GM21528 (cell line): ENCODE data around the gene CALML5.

Experiments used
- ATAC-seq: cut with Tn5 transposase; IDR thresholded peaks from one replicate; pipeline ENCODE4 v1.9.1; 2021; ENCODE audit warnings: mild to moderate bottlenecking, moderate library complexity; ENCODE audit not compliant: unreplicated experiment, low FRiP score

The CALML5 gene

DNA sequence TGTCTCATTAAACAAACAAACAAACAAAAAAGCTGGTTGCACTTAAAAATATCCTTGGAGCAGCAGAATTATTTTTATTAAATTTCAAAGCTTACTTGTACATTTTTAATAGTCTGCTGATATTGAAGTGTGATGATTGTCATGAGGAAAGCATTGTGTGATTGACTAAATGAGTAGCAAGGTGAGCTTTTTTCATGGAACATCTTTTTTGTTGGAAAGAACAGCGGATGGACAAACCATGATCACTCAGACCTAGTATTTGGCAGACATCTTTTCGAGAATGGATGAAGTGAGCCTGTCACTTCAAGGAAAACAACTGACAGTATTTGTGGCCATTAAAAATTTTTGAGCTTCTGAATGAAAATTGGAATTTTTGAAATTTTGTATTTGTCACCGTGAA, 19.7 kb upstream of the CALML5 start:
- no peak for ATAC-seq

DNA sequence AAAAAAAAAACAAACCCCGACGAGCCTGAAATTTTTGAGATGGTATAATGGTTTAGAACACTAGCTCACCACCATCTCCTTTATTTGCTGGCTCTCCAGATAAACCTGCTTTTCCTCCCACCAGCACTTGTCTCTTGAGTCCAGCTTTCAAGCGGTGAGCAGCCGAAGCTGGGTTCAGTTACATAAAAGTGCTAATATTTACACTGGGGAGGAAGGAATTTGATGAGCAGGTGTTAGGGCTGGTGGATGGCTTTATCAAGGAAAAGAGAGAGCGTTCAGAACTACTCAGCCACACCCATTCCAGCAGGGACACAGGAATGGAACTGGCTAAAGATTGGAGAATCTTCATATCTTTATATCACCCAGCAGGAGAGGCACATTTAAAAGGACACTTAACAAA, 18.8 kb upstream of the CALML5 start:
- ATAC-seq: no peak

DNA sequence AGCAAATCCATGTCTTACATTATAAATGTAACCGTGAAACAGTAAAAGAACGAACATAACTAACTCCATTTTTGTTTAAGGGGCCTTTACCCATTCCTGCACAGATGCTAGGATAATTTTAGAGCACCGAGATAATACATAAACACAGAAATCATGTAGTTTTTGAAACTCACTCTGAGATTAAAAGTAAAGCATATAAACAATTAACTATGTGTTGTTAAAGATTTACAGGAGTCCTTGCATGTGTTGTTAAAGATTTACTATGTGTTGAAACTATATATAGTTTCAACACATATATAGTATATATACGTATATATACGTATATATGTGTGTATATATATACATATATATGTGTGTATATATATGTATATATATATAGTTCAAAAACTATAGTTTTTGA, 18.2 kb upstream of the CALML5 start:
- no peak for ATAC-seq

DNA sequence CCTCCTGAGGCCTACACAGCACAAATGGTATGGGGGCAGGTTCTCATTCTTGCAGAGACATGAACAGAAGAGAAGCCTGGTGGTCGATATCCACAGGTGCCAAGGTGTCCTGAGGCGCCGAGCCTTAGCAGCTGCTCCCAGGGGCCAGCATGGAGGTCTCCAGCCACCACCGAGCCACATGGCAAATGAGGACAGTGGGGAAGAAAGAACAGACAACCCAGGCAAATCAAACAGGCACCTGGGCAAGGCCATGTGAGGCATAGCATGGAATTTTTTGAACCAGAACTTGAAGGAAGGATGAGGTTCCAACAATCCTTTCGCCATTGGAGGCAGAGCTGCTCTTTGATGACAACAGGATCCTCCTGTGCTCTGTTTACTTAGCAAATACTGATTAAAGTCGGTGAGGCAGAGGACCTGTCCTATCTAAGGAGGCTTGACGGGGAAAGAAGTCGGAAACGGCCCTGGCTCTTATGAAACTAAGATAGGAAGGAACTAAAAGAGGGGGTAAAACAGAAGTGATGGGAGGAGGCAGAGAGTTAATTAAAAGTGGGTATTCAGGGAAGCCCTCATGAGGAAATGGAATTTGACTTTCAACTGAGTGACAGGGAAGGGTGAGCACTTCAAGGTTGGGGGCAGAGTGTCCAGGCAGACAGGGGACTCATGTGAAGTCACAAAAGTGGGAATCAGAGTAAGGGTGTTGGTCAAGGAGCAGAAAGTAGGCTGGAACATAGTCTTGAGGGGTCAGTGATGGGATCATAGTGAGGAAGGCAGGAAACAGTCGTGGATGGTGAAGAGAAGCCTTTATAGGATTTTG, 16.8 kb upstream of the CALML5 start:
- no peak for ATAC-seq

DNA sequence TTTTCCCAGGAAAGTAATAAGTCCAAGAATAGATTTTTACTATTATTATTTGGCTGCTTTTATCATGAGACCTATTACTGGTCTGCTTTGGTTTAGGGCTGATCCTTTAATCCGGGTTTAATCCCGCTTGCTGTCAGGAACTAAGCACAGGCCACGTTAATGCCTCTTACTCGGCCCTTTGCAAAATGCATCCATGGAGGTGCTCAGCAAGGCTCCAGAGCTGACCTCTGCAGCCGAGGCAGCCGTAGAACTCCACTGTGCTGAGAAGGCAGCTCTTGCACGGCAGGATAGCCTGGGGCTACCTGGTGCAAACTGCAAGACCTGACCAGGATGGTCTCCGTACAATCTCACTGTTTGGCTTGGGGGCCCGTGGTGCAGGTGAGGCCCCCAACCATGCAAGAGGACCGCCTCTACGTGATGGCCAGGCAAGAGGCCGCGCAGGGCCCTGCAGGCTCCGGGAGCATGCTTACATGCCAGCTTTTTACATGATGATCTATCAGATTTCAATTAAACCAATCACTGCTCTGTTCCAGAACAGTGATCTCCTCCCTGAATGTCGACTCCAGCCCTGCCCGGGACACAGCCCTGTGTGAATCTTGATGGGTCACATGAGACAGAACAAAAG, 15.0 kb upstream of the CALML5 start:
- ATAC-seq: no peak

DNA sequence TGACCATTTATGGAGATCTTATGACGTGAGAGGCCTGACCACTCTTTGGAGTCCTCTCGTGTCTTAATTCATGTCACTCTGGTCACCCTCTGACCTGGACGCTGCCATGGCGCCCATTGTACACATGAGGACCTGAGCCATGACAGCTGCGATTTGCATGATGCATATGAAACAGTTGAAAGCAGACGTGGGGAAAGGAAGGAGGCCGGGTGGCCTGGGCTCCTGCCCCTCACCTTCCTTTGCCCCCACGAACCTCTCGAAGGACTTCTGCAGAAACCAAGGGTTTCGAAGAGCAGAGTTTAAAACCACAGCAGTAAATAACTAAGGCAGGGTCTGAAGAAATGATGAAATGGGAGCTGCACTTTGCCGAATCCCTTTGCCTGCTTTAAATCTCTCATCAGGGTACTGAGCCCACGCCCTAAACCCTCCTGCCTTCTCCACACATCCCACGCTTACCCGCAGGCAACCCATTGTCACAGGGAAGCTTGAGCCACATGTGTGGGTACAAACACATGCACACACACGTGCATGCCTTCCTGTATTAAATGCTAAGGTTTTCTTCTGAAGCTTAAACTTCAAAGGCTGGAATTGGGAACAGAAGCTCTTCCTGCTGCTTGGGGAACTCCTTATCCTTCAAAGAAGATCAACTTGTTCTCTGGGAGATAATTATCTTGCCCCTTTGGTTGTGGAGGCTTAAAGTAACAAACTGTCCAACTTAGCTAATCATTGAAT, 13.7 kb upstream of the CALML5 start:
- ATAC-seq: no peak

DNA sequence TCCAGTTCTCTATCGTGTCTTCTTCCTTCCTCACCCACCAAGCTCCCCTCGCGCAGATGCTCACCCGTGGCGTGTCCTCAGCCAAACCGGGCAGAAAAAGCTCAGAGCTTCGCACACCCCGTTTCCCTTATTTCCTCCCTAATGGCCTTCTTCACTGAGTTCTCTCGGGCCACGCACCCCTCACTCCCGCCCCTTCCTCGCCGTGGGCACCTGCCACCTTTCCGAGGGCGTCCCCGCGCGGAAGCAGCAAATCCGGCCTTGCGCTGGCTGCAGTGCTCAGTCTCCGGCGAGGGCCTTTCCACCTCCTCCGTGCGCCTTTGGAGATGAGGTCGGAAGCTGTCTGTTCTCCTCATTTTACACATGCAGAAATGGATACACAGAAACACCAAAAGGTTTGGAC, 13.0 kb upstream of the CALML5 start:
- no peak for ATAC-seq

DNA sequence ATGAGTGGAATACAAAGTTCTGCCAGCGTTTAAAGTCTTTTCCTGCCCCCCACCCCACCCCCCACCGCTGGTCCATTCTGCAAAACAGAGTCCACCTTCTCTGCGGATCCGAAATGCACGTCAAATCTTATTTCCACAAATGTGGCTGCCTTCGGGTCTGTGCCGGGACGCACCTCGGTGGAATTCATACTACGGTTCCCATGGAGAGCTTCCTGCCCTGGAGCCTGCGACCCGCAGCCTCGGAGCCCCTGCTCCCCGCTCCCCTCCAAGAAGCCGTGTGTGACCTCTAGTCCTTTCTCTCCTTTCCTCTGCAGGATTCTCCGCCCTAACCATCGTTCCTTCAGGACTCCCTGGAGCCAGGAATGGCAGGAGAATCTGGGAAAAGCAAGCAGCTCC, 12.5 kb upstream of the CALML5 start:
- no peak for ATAC-seq

DNA sequence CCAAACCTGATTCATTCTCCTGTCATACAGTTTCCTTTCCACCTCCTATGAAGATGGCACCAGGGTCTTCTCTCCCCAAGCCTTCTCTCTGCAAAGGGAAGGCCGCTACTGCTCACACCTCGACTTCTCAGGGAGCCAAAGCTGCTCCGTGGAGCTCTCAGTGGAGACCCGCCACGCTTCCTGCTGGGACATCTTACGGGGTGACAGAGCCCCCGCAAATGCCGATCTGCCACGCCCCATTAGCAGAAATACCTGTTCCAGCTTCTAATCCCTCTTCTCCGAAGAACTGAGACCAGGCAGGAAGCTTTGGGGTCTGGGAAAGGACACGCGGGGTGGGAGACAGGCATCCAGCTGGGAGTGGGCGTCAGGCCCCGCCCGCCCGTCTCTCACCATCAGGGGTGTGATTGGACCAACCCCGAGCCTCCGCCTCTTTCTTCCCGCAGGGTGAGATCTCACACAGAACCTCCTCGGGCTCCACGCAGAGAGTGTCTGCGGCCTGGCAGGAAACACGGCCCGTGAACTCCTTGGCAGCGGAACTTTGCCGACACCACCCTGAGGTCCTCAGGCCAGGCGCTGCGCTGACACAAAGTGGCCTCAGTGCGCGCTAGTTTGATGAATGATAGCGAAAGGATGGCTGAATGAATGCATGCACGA, 12.0 kb upstream of the CALML5 start:
- ATAC-seq: no peak

DNA sequence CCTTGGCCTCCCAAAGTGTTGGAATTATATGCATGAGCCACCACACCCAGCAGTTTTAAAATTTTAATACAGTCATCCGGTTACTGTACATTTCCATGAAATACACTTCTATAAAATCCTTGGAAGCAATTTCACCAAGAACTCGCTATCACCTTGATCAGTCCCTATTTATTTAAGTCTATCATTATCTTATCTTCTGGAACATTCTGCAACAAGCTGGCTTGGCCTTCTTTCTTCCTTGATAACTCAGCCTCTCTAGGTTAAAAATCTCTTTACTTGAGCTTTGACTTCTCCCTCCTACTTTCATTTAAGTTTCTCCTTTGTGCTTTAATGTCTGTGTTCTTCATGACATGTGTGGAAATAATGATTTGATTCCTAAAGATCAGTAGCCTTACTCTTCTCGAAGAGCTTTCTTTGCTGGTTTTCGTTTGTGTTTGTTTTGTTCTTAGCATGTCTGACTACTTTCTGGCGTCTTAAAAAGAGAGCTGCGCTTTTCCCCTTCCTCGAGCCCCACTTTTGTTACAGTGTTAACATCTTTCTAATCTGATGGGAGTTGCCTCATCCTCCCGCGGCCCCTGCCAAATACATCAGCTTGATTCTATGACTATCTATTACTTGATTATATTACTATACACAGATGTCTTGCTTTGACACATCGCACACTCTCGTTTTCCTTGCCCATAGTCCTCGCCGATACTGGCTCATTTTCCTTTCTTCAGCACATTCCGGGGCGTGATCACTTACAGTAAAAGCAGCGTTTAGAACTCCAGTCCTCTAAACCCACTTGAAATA, 11.1 kb upstream of the CALML5 start:
- no peak for ATAC-seq

DNA sequence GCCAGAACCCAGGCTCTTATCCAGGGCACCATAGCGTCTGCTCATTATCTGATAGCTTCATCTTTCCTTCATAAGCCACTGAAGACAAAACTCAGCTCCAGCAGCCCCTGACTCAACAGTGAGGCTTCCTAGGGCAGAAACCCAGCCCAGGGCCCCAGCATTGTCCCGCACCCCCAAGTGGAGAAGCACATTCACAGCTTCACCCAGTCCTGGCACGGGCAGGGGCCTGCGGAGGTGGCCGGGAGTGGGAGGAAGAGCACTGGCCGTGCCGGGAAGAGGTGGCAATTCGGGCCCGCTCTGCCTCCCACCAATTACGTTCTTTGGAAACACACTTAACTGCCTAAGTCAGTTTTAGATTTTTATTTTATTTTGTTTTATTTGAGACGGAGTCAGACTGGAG, 10.3 kb upstream of the CALML5 start:
- ATAC-seq: no peak

DNA sequence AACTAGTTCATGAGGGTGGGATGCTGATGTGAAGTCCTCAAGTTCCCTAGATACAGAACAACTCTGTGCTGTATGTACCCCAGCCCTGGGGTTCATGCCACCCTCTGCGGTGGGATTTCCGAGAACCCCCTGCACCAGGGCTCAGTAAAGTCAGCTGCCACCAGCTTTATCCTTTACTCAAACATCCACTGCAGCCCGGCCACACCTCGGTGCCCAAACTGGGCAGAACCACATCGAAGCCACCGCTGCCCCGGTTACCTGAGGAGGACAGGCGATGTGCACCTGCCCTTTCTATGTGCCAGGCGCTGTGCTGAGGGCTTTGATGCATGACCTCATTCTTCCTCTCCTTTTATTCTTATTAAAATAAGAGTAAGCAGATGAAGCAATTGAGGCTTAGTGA, 9.9 kb upstream of the CALML5 start:
- no peak for ATAC-seq

DNA sequence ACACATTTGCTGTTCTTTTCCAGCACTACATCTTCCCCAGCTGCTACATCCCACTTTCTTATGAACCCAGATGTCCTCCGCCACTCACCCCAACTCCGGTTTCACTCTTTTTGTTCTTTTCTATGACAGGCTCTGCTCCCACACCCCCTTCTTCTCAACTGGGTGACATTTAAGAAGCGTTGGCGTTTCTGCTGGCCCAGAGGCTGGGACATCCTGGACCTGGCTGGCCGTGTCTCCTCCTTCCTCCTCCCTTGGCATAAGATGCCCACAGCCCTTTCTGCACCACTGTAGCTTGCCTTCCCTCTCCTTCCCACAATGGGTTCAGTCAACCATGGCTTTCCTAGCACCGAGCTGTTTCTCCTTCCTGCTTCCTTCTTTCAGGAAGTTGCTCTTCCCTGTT, 9.4 kb upstream of the CALML5 start:
- no peak for ATAC-seq

DNA sequence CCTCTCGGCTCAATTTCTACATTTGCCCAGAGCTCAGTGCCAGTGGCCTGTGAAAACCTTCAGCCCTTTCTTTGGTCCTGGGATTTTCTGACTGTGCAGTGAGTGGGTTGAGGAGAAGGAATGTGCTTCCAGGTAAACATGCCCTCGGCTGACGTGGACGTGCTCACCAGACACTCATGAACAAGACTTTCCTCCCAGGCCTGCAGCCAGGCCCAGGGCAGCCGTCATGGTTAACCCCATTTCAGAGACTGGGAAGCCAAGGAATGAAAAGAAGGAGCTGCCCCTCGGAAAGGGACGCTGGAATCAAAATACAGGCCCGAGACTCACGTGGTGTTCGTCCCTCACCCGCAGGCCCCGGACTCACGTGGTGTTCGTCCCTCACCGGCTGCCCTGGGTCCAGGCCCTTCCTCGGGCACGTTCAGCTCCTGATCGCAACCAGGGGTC, 8.8 kb upstream of the CALML5 start:
- no peak for ATAC-seq

DNA sequence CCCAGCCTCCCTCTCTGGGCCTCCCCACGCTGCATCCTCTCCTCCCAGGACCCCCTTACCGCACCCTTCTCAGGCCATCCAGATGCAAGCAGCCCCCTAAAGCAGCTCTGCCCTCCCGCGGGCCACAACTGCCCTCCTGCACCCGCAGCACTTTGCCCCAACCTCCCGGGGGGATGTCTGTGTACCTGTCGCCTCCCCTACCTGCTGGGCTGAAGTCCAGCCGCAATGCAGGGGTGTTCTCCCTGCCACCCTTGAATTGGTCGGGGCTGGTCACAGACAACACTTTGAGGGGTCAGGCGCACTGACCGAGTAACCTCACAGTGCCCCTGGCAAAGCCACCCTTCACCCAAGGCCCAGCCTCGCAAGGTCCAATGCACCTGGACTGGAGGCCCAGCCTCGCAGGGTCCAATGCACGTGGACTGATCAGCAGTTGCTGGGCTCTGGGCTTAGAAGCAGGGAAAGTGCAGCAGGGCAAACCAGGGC, 8.3 kb upstream of the CALML5 start:
- ATAC-seq: no peak

DNA sequence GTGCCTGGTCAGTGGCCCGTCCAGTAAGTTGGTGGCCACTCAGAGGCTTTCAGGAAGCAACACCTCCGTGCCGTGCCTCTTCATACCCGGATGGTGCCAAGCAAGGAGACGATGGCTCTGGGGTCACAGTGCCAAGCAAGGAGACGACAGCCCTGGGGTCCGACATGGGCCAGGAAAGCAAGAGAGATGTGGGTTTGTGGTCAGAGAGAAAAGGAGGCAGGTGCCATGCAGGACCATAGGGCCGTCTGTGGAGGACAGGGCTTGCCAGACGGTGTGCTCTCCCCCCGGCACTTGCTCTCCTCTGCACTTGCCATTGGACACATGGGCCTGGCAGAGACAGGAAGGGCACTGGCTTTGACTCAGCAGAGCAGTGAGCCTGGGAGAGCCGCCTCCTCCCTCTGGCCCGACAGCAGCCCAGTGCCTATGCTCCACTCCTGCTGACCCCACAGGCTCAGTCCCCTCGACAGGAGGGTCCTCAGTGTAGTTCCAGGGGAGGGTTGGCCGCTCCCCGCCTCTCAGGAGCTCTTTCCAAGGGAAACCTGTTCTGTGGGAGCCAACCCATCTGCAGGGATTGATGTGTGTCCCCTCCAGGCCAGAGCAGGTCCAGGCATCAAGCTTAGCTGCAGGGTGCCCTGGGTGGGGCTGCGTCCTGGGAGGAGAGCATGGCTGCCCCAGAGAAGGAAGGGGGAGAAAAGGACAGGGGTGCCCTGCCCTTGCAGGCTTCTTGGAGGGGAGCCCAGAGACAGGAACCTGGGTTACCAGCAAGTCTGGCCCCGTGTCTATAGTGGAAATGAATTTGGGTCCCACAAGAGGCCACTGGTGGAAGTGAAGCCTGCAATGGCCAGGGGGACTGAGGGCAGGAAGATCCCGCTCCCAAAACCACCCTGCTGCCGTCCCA, 7.6 kb upstream of the CALML5 start:
- no peak for ATAC-seq

DNA sequence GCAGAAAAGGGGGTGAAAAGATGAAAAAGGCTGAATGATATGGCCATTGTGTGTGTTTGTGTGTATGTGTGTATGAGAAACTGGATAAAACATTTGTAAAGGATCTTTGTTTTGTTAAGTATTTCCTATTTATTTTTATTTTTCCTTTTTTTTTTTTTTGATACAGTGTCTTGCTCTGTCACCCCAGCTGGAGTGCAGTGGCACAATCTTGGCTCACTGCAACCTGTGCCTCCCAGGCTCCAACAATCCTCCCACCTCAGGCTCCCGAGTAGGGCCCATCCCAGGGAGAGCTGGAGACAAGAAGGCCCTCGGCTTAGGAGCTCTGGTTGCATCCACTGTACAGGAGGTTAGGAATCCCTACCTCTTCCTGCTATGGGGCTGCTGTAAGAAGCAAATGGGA, 6.9 kb upstream of the CALML5 start:
- ATAC-seq: no peak

DNA sequence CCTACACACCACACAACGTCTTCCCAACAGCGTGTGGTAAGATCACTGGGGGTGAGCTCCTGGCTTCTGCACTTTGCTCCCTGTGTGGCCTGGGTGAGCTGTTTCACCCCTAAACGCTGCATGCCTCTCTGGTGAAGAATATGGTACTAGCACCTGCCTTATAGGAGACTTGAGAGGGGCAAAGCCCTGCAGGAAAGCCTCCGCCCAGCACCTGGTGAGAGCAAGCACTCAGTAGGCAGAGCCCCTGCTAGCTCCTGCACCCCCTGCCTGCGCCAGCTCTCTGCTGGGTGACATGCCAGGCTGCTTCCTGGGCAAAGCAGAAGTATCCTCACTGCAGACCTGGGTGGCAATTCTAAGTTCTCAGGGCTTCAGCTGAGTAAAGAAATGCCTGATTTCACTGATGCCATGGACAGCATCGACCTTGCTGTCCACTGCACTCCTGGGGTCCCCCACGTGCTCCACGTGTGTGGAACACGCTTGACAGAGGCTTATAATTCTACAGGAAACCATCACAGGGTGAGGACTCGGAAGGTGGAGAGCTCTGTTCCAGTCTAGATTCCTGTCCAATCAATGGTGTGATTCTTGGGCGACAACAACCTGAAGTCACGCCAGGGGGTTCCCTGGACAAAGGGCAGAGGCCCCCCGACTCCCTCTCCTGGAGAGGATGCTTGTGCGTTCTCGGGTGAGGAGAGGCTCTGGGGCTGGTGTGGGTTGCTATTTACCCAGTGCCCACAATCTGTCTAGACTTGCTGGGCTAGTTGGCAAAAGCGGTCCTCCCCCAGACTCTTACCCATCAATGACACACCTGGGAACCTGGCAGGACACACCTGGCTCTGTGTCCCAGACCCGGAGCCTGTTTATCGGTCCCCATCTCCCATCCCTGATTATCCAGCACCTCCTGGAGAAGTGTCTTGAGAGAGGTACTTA, 5.0 kb upstream of the CALML5 start:
- no peak for ATAC-seq
